ENCODE data around the gene WDR41. TPM values are rescaled to one million over a fixed set of nuclear protein-coding genes. Genes with fewer than 3 reads are reported as not detected.
"Not testable (repeated sequence)": the region's sequence is repeated elsewhere in the genome, so short reads cannot be mapped to it uniquely, and the experiment has no call there.

Gene WDR41
- total and polyA plus RNA-seq, 2 experiments from 2014 or later = 96.9 to 173 TPM

GRCh38 chr5:77494935-77495334 is 2.8 kb upstream of the WDR41 start:
- in situ Hi-C loops (cut with MboI) = loop anchor here (10.0 kb wide), 1 partner anchor 350 kb away; no protein-coding TSS in a partner anchor
- Histone ChIP-seq H2AFZ (no peak overlapping the region), H3K4me1 (ENCODE audit: insufficient read depth) (0 out of 2 replicates have a peak, but pooled peaks cover 4% of the 10 kb centered on the region), H3K36me3 (ENCODE audit: low read depth) (no peaks in the 10 kb centered on the region), H3K9me2 (ENCODE audit: insufficient read depth) (no peaks in the 10 kb centered on the region), H4K20me1 (ENCODE audit: insufficient read depth) (no peaks in the 10 kb centered on the region), H3K9me3 (ENCODE audit: low read depth) (no peaks in the 10 kb centered on the region), H3K9ac (no peak overlapping the region), H3K4me2 (ENCODE audit: unreplicated experiment) (no peak overlapping the region), H3K4me3 (no peak overlapping the region), H3K79me2 (ENCODE audit: insufficient read depth) (peaks cover 10% of the 10 kb centered on the region), H3K27ac (no peak overlapping the region), H3K27me3 (replicated peaks; ENCODE audit: insufficient read depth) (no peaks in the 10 kb centered on the region), H3F3A (ENCODE audit: insufficient read depth) (no peaks in the 10 kb centered on the region)
- DNase-seq = no peak
- TF ChIP-seq EZH2 (IDR thresholded peaks at IDR 0.05; ENCODE audit: insufficient read depth, poor library complexity, severe bottlenecking) = no peak
- TF ChIP-seq EZH2phosphoT487 (IDR thresholded peaks at IDR 0.05; ENCODE audit: insufficient read depth, low read depth) = no peak
- WGBS, 2 experiments (ENCODE audit: low coverage in 1 of 2, low lambda C conversion rate in 2 of 2, missing lambda C conversion rate in 2 of 2) = 96 to 97% methylated on average over 3 of the region's 3 CpGs

DNA sequence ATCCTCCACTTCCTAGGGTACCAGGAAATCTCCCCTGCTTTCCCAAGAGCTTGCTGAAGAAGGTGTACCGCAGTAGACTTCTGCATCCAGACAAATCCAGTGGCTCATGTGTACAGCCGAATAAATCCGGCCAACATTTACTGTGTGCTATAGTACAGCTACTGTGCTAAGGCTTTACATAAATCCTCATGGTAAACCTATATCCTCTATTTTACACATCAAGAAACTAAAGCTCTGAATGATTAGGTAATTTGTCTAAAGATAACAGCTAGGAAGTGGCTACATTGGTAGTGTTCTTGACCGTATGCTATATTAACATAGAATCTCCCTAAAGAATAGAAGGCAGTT is 511 bp upstream of the WDR41 start:
- no peak for DNase-seq
- TF ChIP-seq EZH2phosphoT487 (IDR thresholded peaks at IDR 0.05; ENCODE audit: insufficient read depth, low read depth) = no peak
- no peak for TF ChIP-seq EZH2 (IDR thresholded peaks at IDR 0.05; ENCODE audit: insufficient read depth, poor library complexity, severe bottlenecking)
- Histone ChIP-seq H3K79me2 (ENCODE audit: insufficient read depth) (peaks cover 33% of the 10 kb centered on the region), H3K27ac (peak overlapping the region; percentile 91), H2AFZ (peak overlapping the region; percentile 90), H3K9ac (peak overlapping the region; percentile 93), H3F3A (ENCODE audit: insufficient read depth) (no peaks in the 10 kb centered on the region), H3K4me3 (peak overlapping the region; percentile 82), H3K4me1 (ENCODE audit: insufficient read depth) (peaks cover 15% of the 10 kb centered on the region; the same call in 1 of the 2 replicates), H3K36me3 (ENCODE audit: low read depth) (no peaks in the 10 kb centered on the region), H3K9me3 (ENCODE audit: low read depth) (no peaks in the 10 kb centered on the region), H3K9me2 (ENCODE audit: insufficient read depth) (no peaks in the 10 kb centered on the region), H3K27me3 (replicated peaks; ENCODE audit: insufficient read depth) (no peaks in the 10 kb centered on the region), H4K20me1 (ENCODE audit: insufficient read depth) (no peaks in the 10 kb centered on the region), H3K4me2 (ENCODE audit: unreplicated experiment) (peak overlapping the region; percentile 71)
- in situ Hi-C loops (cut with MboI) = loop anchor here (10.0 kb wide), 1 partner anchor 348 kb away; no protein-coding TSS in a partner anchor
- WGBS, 2 experiments (ENCODE audit: low coverage in 1 of 2, low lambda C conversion rate in 2 of 2, missing lambda C conversion rate in 2 of 2) = 29 to 30% methylated on average over 4 of the region's 4 CpGs

DNA sequence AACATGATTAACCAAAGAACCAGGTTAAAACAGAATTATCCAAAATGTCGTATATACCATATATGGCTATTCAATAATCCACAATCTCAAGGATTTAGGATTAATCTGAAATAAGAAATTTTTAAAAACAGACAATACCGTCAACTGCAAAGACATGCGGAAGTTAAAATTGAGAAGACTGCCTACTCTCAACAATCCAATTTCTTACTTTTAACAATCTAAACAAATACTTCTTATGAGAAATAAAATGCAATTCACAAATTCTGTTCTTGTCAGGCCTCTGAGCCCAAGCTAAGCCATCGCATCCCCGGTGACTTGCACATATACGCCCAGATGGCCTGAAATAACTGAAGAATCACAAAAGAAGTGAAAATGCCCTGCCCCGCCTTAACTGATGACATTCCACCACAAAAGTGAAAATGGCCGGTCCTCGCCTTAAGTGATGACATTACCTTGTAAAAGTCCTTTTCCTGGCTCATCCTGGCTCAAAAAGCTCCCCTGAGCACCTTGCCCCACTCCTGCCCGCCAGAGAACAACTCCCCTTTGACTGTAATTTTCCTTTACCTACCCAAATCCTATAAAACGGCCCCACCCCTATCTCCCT is 1.3 kb downstream of the WDR41 start:
- not testable (repeated sequence) for H3K27me3 ChIP-seq (replicated peaks; ENCODE audit: insufficient read depth); H3K9me3 ChIP-seq (ENCODE audit: low read depth); H3K9me2 ChIP-seq (ENCODE audit: insufficient read depth); H3F3A ChIP-seq (ENCODE audit: insufficient read depth); H4K20me1 ChIP-seq (ENCODE audit: insufficient read depth)
- Histone ChIP-seq H2AFZ (peak overlapping the region; percentile 90), H3K9ac (peak overlapping the region; percentile 93), H3K4me2 (ENCODE audit: unreplicated experiment) (peak overlapping the region; percentile 82), H3K4me3 (peak overlapping the region; percentile 82), H3K36me3 (ENCODE audit: low read depth) (peaks cover 11% of the 10 kb centered on the region), H3K4me1 (ENCODE audit: insufficient read depth) (peaks cover 15% of the 10 kb centered on the region; the same call in 1 of the 2 replicates), H3K79me2 (ENCODE audit: insufficient read depth) (peaks cover 51% of the 10 kb centered on the region), H3K27ac (peak overlapping the region; percentile 91)
- DNase-seq = peak; percentile 56
- WGBS, 2 experiments (ENCODE audit: low coverage in 1 of 2, low lambda C conversion rate in 2 of 2, missing lambda C conversion rate in 2 of 2) = 5 to 6% methylated on average over 11 of the region's 11 CpGs
- in situ Hi-C loops (cut with MboI) = loop anchor here (10.0 kb wide), 1 partner anchor 346 kb away; no protein-coding TSS in a partner anchor

DNA sequence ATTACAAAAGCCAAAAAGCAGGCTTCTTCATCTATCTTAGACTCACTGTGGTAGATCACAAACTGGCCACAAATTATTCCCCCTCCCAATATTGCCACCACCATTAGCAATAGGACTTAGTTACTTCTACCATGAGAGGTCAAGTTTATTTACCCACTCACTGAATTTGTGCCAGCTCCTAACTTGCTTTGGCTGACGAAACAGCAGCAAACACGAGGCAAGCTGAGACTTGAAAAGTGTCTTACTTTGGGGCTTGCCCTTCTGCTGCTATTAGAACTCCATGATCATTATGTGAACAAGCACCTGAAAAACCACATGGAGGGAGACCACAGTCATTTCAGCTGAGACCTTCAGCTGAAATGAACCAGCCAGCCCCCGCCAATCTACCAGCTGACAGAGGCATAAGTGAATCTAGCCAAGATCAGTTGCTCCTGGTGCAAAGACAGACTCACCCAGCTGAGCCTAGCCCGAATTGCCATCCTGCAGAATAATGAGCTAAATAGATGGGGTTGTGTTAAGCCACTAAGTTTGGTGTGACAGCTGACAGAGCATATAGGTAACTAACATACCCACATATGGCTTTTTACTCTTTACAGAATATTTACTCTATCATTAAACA is 5.7 kb downstream of the WDR41 start:
- Histone ChIP-seq H3K79me2 (ENCODE audit: insufficient read depth) (peaks cover 95% of the 10 kb centered on the region), H3K27ac (no peak overlapping the region), H2AFZ (no peak overlapping the region), H3K9me3 (ENCODE audit: low read depth) (no peaks in the 10 kb centered on the region), H3K4me3 (no peak overlapping the region), H3F3A (ENCODE audit: insufficient read depth) (no peaks in the 10 kb centered on the region; the same call in 1 of the 2 replicates), H3K9me2 (ENCODE audit: insufficient read depth) (no peaks in the 10 kb centered on the region), H3K36me3 (ENCODE audit: low read depth) (peaks cover 38% of the 10 kb centered on the region), H3K27me3 (replicated peaks; ENCODE audit: insufficient read depth) (no peaks in the 10 kb centered on the region), H4K20me1 (ENCODE audit: insufficient read depth) (no peaks in the 10 kb centered on the region), H3K4me2 (ENCODE audit: unreplicated experiment) (no peak overlapping the region), H3K4me1 (ENCODE audit: insufficient read depth) (peaks cover 15% of the 10 kb centered on the region; the same call in 1 of the 2 replicates), H3K9ac (no peak overlapping the region)
- in situ Hi-C loops (cut with MboI) = no loop called here
- no peak for DNase-seq
- WGBS, 2 experiments (ENCODE audit: low coverage in 1 of 2, low lambda C conversion rate in 2 of 2, missing lambda C conversion rate in 2 of 2) = 95 to 98% methylated on average over 4 of the region's 4 CpGs
- TF ChIP-seq EZH2 (IDR thresholded peaks at IDR 0.05; ENCODE audit: insufficient read depth, poor library complexity, severe bottlenecking) (no peak), EZH2phosphoT487 (IDR thresholded peaks at IDR 0.05; ENCODE audit: insufficient read depth, low read depth) (no peak)
